Effector memory CD8-positive, alpha-beta T cell (primary cell): Measurements from ENCODE around the gene PPIH.
"Not testable (repeated sequence)": the region's sequence is repeated elsewhere in the genome, so short reads cannot be mapped to it uniquely, and the experiment has no call there.

Source experiments
- ATAC-seq: fragments of 150-1000 bp; cut with Tn5 transposase; replicated peaks from 2 replicates; pipeline ENCODE4 v1.10.0; 2021; ENCODE audit warnings: mild to moderate bottlenecking, moderate library complexity
- DNase-seq, 3 experiments: peaks; one replicate each; pipeline ENCODE4 v3.0.0; 2021
- H3K27ac Mint-ChIP-seq, 2 donors: one replicate each; pipeline ENCODE4 v1.8.0; 2022; ENCODE audit warnings: mild to moderate bottlenecking in 2 of 2, mixed read lengths in 2 of 2, moderate library complexity in 2 of 2
- H3K27me3 Mint-ChIP-seq, 2 donors: one replicate each; pipeline ENCODE4 v1.8.0; 2022; ENCODE audit warnings: mixed read lengths in 2 of 2
- H3K36me3 Mint-ChIP-seq: one replicate; pipeline ENCODE4 v1.8.0; 2022; ENCODE audit warnings: mild to moderate bottlenecking, moderate library complexity, mixed read lengths; ENCODE audit not compliant: insufficient read depth
- H3K4me1 Mint-ChIP-seq, 2 donors: one replicate each; pipeline ENCODE4 v1.8.0; 2022; ENCODE audit warnings: low read depth in 2 of 2, mixed read lengths in 2 of 2
- H3K4me3 Mint-ChIP-seq, 2 donors: one replicate each; pipeline ENCODE4 v1.8.0; 2022; ENCODE audit warnings: mild to moderate bottlenecking in 2 of 2, mixed read lengths in 2 of 2, moderate library complexity in 2 of 2
- H3K9me3 Mint-ChIP-seq, 2 donors: one replicate each; pipeline ENCODE4 v1.8.0; 2022; ENCODE audit warnings: mixed read lengths in 2 of 2

PPIH gene

DNA sequence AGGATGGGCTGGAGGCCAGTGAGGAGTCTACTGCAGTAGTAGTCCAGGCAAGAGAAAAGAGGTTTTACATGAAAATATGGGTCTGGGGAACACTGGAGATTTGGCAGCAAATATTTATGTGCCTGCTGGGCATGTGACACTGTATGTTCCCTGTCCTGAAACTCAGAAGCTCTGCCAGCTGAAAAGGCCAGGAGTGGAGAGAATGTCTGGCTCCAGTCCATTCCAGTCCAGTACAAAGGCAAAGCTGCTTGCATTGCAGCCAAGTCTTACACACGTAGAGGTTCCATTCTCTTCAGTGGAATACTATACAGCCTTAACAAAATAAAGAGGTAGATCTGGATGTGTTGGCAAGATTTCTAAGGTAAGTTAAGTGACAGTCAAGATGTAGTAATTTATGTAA is 16.5 kb downstream of the PPIH start:
- no peak overlapping the region for H3K27ac Mint-ChIP-seq
- peaks cover 0 to 3% of the 10 kb centered on the region in 2 donors for H3K4me1 Mint-ChIP-seq
- ATAC-seq: no peak
- no peaks in the 10 kb centered on the region for H3K27me3 Mint-ChIP-seq
- H3K9me3 Mint-ChIP-seq: no peaks in the 10 kb centered on the region
- no peak for DNase-seq
- H3K36me3 Mint-ChIP-seq: peaks cover 18% of the 10 kb centered on the region
- no peak overlapping the region for H3K4me3 Mint-ChIP-seq

DNA sequence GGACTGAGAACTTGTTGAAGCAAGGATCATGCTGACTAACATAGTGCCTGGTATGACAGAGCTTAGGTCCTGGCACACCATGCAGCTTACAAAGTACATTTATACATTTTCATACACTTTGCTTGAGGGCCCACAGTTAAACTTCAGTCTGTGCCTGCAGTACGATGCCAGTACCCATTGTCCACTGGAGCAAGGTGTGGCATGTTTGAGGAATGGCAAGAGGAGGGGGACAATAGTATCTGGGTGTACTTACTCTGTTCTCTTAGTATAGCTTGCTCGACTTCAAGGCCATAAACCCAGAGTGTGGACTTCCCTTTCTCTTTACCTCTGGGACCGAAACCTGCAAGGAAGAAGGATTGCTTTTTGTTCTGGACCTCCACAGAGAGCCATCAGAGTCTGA is 17.2 kb downstream of the PPIH start:
- H3K27me3 Mint-ChIP-seq: no peaks in the 10 kb centered on the region
- H3K4me1 Mint-ChIP-seq: peaks cover 3 to 6% of the 10 kb centered on the region in 2 donors
- no peaks in the 10 kb centered on the region for H3K9me3 Mint-ChIP-seq
- peak overlapping the region in 1 of 2 donors; percentile 25 for H3K27ac Mint-ChIP-seq
- no peak for DNase-seq
- no peak for ATAC-seq
- peaks cover 18% of the 10 kb centered on the region for H3K36me3 Mint-ChIP-seq
- H3K4me3 Mint-ChIP-seq: no peak overlapping the region

DNA sequence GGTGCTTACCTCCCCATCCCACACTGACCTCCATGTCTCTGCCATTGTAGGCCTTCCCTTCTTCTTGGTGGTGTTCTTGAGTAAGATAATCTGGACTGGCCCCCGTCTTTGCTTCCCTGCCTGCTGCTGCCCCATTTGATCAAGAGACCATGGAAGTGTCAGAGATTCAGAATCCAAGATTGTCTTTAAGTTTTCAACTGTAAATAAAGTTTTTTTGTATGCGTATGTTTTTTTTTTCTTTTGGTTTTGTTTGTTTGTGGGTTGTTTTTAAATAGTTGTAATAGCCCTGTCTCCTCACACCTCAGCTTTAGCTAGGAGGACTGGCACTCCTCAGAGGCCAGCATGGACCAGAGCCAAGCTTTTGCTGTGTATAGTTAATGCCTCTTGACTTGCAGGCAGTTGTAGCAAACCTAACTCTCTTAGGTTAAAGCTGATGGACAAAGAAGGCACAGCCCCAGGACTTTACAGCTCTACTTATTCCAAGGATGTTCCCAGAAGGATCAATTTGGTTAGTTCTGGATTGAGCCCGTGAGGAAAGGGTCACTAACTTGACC is 18.4 kb downstream of the PPIH start:
- Mint-ChIP-seq H3K27me3 (no peaks in the 10 kb centered on the region), H3K4me3 (no peak overlapping the region), H3K4me1 (peaks cover 9 to 14% of the 10 kb centered on the region in 2 donors), H3K9me3 (no peaks in the 10 kb centered on the region), H3K27ac (peak overlapping the region; percentile 9 to 70), H3K36me3 (peaks cover 21% of the 10 kb centered on the region)
- no peak for ATAC-seq
- DNase-seq: no peak

DNA sequence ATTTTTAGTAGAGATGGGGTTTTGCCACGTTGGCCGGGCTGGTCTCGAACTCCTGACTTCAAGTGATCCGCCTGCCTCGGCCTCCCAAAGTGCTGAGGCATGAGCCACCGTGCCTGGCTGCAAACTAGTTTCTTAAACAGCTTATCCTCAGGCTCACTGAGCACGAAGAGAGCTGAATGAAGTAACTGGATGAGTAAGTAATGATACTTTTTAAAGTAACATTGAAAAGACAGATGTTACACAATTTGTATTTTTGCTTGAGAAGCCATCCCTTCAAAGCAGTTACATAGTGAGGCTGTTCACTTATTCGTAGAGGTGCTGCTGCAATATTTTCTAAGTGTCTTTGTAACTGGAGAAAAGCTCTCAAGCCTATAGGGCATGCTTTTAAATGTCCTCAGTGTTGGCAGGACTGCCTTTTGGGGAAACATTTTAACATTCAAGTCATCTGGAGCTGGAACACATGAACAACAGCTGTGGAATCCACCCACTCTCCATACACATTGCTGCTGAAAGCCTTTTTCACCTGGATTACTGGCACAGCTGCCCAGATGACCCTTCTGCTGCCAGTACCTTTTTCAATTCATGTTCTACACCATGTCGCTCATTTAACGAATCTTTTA is 21.3 kb downstream of the PPIH start:
- no peak for DNase-seq
- Mint-ChIP-seq H3K9me3 (no peaks in the 10 kb centered on the region), H3K27ac (no peak overlapping the region), H3K36me3 (peaks cover 38% of the 10 kb centered on the region), H3K4me3 (no peak overlapping the region), H3K27me3 (no peaks in the 10 kb centered on the region), H3K4me1 (peaks cover 26 to 28% of the 10 kb centered on the region in 2 donors)
- no peak for ATAC-seq

DNA sequence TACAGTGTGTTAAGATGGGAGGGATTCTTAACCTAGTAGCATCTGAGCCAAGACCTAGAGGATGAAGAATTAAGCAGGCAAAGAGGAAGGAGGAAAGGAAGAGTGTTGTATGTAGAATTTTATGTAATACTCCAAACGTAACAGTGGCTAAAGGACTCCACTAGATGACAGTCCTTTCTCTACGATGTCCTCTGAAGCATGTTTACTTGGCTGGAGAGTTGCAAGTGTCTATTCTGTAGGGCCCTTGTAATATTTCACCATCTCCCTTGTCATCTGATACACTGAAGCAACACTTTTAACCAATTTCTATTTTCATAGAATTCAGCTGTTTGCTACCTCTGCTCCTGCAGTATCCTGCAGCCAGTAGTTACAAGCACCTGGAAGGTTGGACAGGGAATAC is 21.8 kb downstream of the PPIH start:
- H3K27me3 Mint-ChIP-seq: no peaks in the 10 kb centered on the region
- H3K4me1 Mint-ChIP-seq: peaks cover 32 to 33% of the 10 kb centered on the region in 2 donors
- peaks cover 43% of the 10 kb centered on the region for H3K36me3 Mint-ChIP-seq
- H3K4me3 Mint-ChIP-seq: peak overlapping the region in 1 of 2 donors; percentile 31
- ATAC-seq (no peak), DNase-seq (no peak)
- no peaks in the 10 kb centered on the region for H3K9me3 Mint-ChIP-seq
- H3K27ac Mint-ChIP-seq: no peak overlapping the region

DNA sequence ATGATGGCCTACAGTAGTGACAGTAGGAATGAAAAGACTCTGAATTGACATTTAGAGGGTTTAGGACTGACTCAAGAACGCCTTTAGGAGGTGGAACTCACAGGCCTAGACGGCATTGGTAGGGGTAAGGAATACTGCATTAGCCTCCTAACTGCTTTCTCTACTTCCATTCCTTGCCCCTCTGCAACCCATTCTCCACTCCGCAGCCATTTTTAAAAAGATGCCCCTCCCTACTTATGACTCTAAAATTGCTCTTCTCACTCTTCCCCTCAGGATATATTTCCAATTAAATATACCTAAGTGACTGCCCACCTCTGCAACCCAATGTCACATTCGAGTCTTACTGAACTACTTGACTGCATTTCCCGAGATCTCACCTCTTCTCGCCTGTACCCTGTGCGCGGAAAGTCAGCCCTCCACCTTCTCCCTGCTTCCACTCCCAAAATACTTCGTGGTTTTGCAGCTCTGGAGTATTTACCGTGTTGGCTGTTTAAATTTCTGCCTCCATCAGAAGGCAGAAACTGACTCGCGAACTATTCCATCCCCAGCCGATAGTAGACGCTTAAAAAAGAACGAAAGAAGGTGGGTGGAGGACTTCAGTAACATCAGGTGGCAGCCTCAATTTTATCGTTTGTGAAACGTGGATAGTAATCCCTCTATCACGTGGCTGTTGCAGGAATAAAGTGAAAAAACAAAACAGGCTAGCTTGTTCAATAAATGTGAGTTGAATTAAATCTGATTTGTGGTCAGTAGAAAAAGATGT is 22.9 kb downstream of the PPIH start:
- Mint-ChIP-seq H3K4me1 (peaks cover 36 to 44% of the 10 kb centered on the region in 2 donors), H3K27ac (peak overlapping the region; percentile 96 to 98)
- DNase-seq: peak in 1 of 3 experiments; percentile 9

DNA sequence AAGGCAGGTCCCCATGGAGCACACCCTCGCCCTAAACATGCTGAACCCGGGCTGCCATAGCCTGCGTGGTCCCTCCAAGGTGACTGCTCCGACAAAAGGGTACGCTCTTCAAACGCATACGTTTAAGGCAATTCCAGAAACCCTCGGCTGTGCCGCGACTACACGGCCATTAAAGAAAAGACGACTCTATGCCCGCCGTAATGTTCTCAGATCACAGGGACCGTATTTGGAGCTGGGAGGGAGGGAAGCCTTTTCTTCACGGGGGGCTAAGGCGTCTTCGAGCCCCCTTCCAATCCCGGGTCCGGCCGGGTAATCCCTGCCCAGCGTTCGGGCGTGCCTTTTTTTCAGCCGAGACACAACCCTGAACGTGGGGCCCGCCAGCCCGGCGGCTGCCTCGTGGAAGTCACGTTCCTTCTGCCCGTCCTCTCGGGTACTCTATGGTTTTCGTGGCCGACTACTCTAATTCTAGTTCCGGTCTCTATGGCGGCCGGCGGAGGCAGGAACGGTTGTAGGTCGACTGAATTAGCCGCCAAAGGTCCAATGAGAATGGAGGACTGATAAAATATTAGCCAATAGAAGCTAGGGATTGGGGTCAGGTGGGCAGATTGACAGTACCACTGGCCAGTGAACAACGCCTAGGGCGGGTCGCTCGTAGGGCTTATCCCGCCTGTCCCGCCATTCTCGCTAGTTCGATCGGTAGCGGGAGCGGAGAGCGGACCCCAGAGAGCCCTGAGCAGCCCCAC is 23.7 kb downstream of the PPIH start, which contains the start of gene YBX1:
Gene YBX1 (plus strand): TSS at position 678 of the 743 bp plus-strand sequence. CDS start 148 bp downstream, outside the sequence.
- Mint-ChIP-seq H3K36me3 (peaks cover 40% of the 10 kb centered on the region), H3K4me1 (peaks cover 37 to 52% of the 10 kb centered on the region in 2 donors), H3K9me3 (no peaks in the 10 kb centered on the region), H3K4me3 (peak within 1 kb of the TSS; percentile 97 to 98), H3K27ac (peak within 1 kb of the TSS; percentile 96 to 98), H3K27me3 (no peaks in the 10 kb centered on the region)
- DNase-seq (peak; percentile 93 to 96 (median 95)), ATAC-seq (peak; percentile 87)

More for the DNA sequence above, 22.9 kb downstream of the PPIH start:
- H3K27me3 Mint-ChIP-seq: no peaks in the 10 kb centered on the region
- H3K36me3 Mint-ChIP-seq: peaks cover 46% of the 10 kb centered on the region
- no peak for ATAC-seq
- peak overlapping the region; percentile 97 to 98 for H3K4me3 Mint-ChIP-seq
- H3K9me3 Mint-ChIP-seq: no peaks in the 10 kb centered on the region

DNA sequence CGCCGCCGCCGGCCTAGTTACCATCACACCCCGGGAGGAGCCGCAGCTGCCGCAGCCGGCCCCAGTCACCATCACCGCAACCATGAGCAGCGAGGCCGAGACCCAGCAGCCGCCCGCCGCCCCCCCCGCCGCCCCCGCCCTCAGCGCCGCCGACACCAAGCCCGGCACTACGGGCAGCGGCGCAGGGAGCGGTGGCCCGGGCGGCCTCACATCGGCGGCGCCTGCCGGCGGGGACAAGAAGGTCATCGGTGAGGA is 24.2 kb downstream of the PPIH start:
- Mint-ChIP-seq H3K4me3 (peak overlapping the region; percentile 97 to 98), H3K4me1 (peaks cover 42 to 57% of the 10 kb centered on the region in 2 donors), H3K27ac (peak overlapping the region; percentile 96 to 98), H3K36me3 (peaks cover 41% of the 10 kb centered on the region)
- H3K27me3 Mint-ChIP-seq, DNase-seq, H3K9me3 Mint-ChIP-seq: not testable (repeated sequence)
- ATAC-seq: peak; percentile 11

DNA sequence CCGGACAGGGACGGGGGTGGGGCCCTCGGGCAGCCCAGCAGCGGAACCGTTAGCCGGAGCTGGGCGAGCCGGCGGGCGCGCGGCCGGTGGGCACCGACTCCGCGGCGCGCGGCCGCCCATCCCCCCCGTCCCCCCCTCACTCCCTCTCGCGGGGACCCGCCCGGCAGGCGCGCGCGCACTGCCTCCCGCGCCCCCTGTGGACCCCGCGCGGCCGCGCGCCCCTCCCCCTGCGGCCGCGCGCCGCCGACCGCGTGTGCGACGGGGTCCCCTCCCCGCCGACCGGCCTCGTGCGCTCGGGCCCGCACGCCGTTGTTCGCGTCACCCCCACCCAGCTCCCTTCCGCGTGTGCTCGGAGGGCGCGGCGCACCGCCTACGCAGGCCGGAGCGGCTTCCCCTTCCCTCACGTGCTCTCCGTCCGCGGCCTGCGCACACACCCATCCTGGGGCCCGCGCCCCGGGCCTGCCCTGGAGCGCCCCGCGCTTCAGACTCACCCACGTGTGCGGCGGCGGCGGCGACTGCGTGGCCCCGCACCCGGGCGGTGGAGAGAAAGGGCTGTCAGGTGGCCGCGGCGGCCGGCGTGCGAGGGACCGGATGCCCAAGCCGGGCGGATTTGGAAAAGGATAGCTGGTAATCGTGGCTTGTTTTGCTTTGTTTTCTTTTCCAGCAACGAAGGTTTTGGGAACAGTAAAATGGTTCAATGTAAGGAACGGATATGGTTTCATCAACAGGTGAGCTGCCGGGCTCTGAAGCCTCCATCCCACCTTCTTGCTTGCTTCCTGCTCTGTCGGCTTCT is 24.7 kb downstream of the PPIH start:
- H3K9me3 Mint-ChIP-seq: no peaks in the 10 kb centered on the region

DNA sequence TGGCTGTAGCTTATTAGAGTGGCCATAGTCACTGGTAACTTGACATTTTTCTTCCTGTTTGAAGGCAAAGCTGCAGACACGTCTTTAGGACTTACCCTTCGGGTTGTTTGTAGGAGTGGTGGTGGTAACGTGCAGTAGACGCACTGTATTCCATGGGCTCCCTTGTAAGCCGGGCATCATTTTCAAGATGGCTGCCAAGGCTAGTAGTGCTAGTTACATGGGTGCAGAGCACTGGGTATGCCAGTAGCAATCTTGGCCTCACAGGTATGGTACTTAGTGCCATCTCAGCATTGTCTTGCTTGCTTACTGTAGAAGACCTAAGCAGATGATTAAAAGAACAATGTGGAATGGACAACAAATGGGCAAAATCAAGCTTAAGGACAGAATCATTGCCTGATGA is 25.9 kb downstream of the PPIH start:
- Mint-ChIP-seq H3K4me3 (peak overlapping the region; percentile 91 to 95), H3K27ac (peak overlapping the region; percentile 96 to 98), H3K27me3 (no peaks in the 10 kb centered on the region), H3K4me1 (peaks cover 57 to 72% of the 10 kb centered on the region in 2 donors), H3K36me3 (peaks cover 43% of the 10 kb centered on the region), H3K9me3 (no peaks in the 10 kb centered on the region)
- no peak for ATAC-seq
- no peak for DNase-seq

More for the DNA sequence above, 24.7 kb downstream of the PPIH start:
- Mint-ChIP-seq H3K27ac (peak overlapping the region; percentile 96 to 98), H3K27me3 (no peaks in the 10 kb centered on the region), H3K4me1 (peaks cover 47 to 62% of the 10 kb centered on the region in 2 donors), H3K4me3 (peak overlapping the region; percentile 91 to 95), H3K36me3 (peaks cover 43% of the 10 kb centered on the region)
- peak; percentile 49 for ATAC-seq
- peak; percentile 49 to 57 (median 53) for DNase-seq

DNA sequence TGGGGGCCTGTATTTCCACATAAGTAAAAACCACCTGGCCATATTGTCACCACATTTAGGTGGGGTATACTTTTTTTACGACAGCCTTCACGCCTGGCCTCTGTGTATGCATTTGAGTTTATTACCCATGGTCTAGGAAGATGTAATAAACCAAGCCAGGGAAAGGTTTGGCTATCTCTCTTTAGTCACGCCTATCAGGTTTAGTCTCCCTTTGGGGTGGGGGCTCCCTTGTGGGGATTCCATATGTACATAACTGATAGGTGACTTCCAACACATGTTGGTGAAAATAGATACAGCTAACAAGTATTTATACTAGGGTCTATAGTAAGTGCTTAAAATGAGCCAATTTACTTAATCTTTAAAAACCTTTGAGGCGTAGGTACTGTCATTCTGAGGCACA is 28.2 kb downstream of the PPIH start:
- H3K4me3 Mint-ChIP-seq: peak overlapping the region; percentile 91 to 95
- no peaks in the 10 kb centered on the region for H3K27me3 Mint-ChIP-seq
- DNase-seq (no peak), ATAC-seq (no peak)
- H3K36me3 Mint-ChIP-seq: peaks cover 45% of the 10 kb centered on the region
- H3K27ac Mint-ChIP-seq: no peak overlapping the region
- peaks cover 56 to 83% of the 10 kb centered on the region in 2 donors for H3K4me1 Mint-ChIP-seq
- H3K9me3 Mint-ChIP-seq: no peaks in the 10 kb centered on the region

DNA sequence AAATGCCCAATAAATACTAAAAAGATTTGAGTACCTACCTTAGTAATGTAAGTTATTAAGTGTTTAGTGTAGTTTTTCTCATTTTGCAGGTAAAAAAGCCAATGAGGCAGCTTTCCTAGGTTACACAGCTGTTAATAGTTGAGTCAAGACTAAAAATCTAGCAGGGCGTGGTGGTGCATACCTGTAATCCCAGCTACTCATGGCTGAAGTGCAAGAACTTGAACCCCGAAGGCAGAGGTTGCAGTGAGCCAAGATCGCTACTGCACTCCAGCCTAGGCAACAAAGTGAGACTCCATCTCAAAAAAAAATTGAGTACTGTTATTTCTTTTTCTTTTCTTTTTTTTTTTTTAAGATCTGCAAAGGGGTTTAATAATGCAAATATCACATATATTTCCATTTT is 31.7 kb downstream of the PPIH start:
- no peaks in the 10 kb centered on the region for H3K9me3 Mint-ChIP-seq
- H3K27ac Mint-ChIP-seq: peak overlapping the region in 1 of 2 donors; percentile 59
- H3K27me3 Mint-ChIP-seq: no peaks in the 10 kb centered on the region
- peak overlapping the region; percentile 5 to 95 for H3K4me3 Mint-ChIP-seq
- no peak for DNase-seq
- H3K36me3 Mint-ChIP-seq: peaks cover 45% of the 10 kb centered on the region
- ATAC-seq: no peak
- peaks cover 50 to 87% of the 10 kb centered on the region in 2 donors for H3K4me1 Mint-ChIP-seq
